ENCODE data around the gene KIT. TPM values are rescaled to one million over a fixed set of nuclear protein-coding genes. Genes with fewer than 3 reads are reported as not detected.
"Not testable (repeated sequence)": the region's sequence is repeated elsewhere in the genome, so short reads cannot be mapped to it uniquely, and the experiment has no call there.

Gene KIT
- total RNA-seq, 6 donors from 2014 or later = 2.8 to 38.7 (median 12.7) TPM

DNA sequence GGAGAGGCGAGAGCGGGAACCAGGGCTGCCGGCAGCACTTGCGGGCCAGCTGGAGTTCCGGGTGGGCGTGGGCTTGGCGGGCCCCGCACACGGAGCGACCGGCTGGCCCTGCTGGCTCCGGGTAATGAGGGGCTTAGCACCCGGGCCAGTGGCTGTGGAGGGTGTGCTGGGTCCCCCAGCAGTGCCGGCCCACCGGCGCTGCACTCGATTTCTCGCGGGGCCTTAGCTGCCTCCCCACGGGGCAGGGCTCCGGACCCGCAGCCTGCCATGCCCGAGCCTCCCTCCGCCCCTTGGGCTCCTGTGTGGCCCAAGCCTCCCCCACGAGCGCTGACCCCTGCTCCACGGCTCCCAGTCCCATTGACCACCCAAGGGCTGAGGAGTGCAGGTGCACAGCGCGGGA, 25.2 kb upstream of the KIT start:
- Histone ChIP-seq H3K9me3 (no peaks in the 10 kb centered on the region), H3K27ac (no peak overlapping the region), H3K4me3 (no peak overlapping the region), H3K4me1 (no peaks in the 10 kb centered on the region), H3K36me3 (no peaks in the 10 kb centered on the region), H3K27me3 (no peaks in the 10 kb centered on the region)
- TF ChIP-seq EP300 (IDR thresholded peaks at IDR 0.05) (no peak), POLR2A (IDR thresholded peaks at IDR 0.05) (no peak), POLR2AphosphoS5 (IDR thresholded peaks at IDR 0.05) (no peak)
- TF ChIP-seq, protein P1, sequence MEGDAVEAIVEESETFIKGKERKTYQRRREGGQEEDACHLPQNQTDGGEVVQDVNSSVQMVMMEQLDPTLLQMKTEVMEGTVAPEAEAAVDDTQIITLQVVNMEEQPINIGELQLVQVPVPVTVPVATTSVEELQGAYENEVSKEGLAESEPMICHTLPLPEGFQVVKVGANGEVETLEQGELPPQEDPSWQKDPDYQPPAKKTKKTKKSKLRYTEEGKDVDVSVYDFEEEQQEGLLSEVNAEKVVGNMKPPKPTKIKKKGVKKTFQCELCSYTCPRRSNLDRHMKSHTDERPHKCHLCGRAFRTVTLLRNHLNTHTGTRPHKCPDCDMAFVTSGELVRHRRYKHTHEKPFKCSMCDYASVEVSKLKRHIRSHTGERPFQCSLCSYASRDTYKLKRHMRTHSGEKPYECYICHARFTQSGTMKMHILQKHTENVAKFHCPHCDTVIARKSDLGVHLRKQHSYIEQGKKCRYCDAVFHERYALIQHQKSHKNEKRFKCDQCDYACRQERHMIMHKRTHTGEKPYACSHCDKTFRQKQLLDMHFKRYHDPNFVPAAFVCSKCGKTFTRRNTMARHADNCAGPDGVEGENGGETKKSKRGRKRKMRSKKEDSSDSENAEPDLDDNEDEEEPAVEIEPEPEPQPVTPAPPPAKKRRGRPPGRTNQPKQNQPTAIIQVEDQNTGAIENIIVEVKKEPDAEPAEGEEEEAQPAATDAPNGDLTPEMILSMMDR (IDR thresholded peaks at IDR 0.05) = no peak
- DNase-seq = peak in 1 of 2 donors; percentile 80
- 97 to 100% methylated on average over 7 to 27 of the region's 29 CpGs for WGBS, 2 donors
- no peak for ATAC-seq (ENCODE audit: low FRiP score in 2 of 2)

DNA sequence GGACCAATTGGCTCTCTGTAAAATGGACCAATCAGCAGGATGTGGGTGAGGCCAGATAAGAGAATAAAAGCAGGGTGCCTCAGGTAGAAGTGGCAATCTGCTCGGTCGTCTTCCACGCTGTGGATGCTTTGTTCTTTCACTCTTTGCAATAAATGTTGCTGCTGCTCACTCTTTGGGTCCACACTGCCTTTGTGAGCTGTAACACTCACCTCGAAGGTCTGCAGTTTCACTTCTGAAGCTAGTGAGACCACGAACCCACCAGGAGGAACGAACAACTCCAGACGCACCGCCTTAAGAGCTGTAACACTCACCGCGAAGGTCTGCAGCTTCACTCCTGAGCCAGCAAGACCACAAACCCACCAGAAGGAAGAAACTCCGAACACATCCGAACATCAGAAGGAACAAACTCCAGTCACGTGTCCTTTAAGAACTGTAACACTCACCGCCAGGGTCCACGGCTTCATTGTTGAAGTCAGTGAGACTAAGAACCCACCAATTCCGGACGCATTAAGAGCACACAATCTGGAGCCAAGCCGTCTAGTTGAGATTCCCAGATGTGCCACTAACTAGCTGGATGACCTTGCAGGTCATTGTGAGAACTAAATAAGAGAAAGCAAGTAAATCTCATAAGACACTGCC, 24.5 kb upstream of the KIT start:
- H3K27me3 ChIP-seq; ATAC-seq (ENCODE audit: low FRiP score in 2 of 2); H3K36me3 ChIP-seq; H3K9me3 ChIP-seq; H3K27ac ChIP-seq; H3K4me1 ChIP-seq; H3K4me3 ChIP-seq; DNase-seq: not testable (repeated sequence)
- 82 to 84% methylated on average over 18 of the region's 18 CpGs for WGBS, 2 donors

DNA sequence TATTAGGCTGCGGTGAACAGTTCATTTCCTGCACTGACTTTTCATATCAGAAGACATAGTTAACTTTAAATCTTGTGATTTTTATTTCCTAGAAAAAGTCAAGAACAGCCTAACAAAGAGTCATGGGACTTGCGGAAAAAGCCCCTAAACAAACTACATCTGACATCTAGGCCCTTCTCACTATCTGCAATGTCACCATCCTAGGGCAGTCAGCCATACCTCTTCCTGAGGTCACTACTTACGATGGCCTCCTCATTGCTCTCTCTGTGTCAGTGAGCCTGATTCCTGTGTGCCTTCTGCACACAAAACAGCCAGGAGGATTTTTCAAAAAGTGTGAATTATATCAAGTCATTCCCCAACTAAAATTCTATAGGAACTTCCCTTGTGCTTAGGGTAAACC, 22.4 kb upstream of the KIT start:
- no peak for ATAC-seq (ENCODE audit: low FRiP score in 2 of 2)
- H3K27ac ChIP-seq = no peak overlapping the region

DNA sequence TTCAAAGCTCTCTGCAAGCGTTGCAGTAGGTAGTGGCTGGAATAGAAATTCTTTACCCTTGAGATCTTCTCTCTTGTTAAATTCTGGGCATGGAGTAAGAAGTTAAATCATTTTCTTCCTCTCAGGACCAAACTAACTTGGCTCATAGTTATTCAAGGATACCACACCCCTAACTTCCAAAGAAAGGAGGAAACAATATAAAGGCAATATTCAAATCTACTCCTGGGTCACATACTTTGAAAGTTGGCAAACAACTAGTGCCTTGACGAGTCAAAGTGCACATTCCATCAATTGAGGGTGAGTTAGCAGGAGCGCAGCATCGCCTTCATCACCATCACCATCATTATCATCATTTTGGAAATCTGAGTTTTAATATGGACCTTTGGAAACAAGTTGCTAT, 20.4 kb upstream of the KIT start:
- Histone ChIP-seq H3K4me3 (no peak overlapping the region), H3K36me3 (no peaks in the 10 kb centered on the region), H3K27me3 (no peaks in the 10 kb centered on the region), H3K27ac (no peak overlapping the region), H3K4me1 (no peaks in the 10 kb centered on the region), H3K9me3 (no peaks in the 10 kb centered on the region)
- 77 to 86% methylated on average over 4 of the region's 4 CpGs for WGBS, 2 donors
- ATAC-seq (ENCODE audit: low FRiP score in 2 of 2) (no peak), DNase-seq (no peak)
- TF ChIP-seq POLR2A (IDR thresholded peaks at IDR 0.05) (no peak), EP300 (IDR thresholded peaks at IDR 0.05) (no peak), POLR2AphosphoS5 (IDR thresholded peaks at IDR 0.05) (no peak)
- TF ChIP-seq, protein P1 (IDR thresholded peaks at IDR 0.05) = no peak

More for the DNA sequence above, 22.4 kb upstream of the KIT start:
- Histone ChIP-seq H3K9me3 (no peaks in the 10 kb centered on the region), H3K4me1 (no peaks in the 10 kb centered on the region), H3K4me3 (no peak overlapping the region), H3K36me3 (no peaks in the 10 kb centered on the region), H3K27me3 (no peaks in the 10 kb centered on the region)
- 85 to 93% methylated on average over 3 of the region's 3 CpGs for WGBS, 2 donors
- no peak for TF ChIP-seq POLR2A (IDR thresholded peaks at IDR 0.05)
- no peak for TF ChIP-seq POLR2AphosphoS5 (IDR thresholded peaks at IDR 0.05)
- TF ChIP-seq, protein P1 (IDR thresholded peaks at IDR 0.05) = no peak
- no peak for TF ChIP-seq EP300 (IDR thresholded peaks at IDR 0.05)
- DNase-seq = no peak

DNA sequence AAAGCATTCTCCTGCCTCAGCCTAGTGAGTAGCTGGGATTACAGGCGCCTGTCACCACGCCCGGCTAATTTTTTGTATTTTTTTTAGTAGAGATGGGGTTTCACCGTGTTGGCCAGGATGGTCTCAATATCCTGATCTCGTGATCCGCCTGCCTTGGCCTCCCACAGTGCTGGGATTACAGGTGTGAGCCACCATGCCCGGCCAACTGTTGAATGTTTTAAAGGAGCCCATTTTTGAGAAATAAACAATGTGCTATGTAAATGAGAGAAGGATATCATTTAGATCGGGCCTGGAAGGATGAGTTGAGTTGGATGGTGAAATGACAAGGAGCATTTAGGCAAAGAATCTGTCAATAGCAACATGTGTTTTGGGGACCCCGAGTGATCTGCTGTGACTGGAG, 16.7 kb upstream of the KIT start:
- H3K36me3 ChIP-seq; H3K27me3 ChIP-seq; DNase-seq; ATAC-seq (ENCODE audit: low FRiP score in 2 of 2); H3K27ac ChIP-seq; H3K9me3 ChIP-seq; H3K4me1 ChIP-seq; H3K4me3 ChIP-seq: not testable (repeated sequence)
- 93 to 96% methylated on average over 9 of the region's 9 CpGs for WGBS, 2 donors

DNA sequence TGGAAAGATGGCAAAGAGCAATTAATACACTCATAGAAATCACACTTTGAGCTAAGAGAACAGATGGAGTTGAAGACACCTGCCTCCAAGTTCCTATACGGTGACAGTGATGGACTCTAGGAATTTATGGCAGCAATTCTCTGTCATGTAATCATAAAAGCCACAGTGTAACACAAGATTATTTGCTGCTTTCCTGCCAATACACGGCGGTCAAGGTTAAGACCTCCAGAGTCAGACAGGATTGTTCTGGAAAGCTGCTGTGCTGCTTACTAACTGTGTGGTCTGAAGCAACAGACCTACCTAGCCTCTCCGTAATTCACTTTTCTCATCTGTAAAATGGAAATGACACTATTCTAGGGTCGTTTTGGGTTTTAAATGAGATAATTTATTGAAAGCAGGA, 14.6 kb upstream of the KIT start:
- DNase-seq (no peak), ATAC-seq (ENCODE audit: low FRiP score in 2 of 2) (no peak)
- Histone ChIP-seq H3K4me3 (no peak overlapping the region), H3K27ac (no peak overlapping the region), H3K27me3 (no peaks in the 10 kb centered on the region), H3K4me1 (no peaks in the 10 kb centered on the region), H3K36me3 (no peaks in the 10 kb centered on the region), H3K9me3 (no peaks in the 10 kb centered on the region)
- 83 to 84% methylated on average over 5 of the region's 5 CpGs for WGBS, 2 donors
- TF ChIP-seq EP300 (IDR thresholded peaks at IDR 0.05) (no peak), POLR2AphosphoS5 (IDR thresholded peaks at IDR 0.05) (no peak), POLR2A (IDR thresholded peaks at IDR 0.05) (no peak)
- TF ChIP-seq, protein P1 (IDR thresholded peaks at IDR 0.05) = no peak
